Keratinocyte (primary cell): ENCODE data around the gene CDC20B.

Source experiments
- CTCF ChIP-seq, 3 experiments: IDR thresholded peaks in 1 of 3; conservative IDR thresholded peaks in 1 of 3; optimal IDR thresholded peaks in 1 of 3; 2 replicates in 2 of 3; 3 replicates in 1 of 3; pipeline versions ENCODE3 to v1.5.1; 2011; ENCODE audit warnings: low read length in 3 of 3, mild to moderate bottlenecking in 3 of 3, moderate library complexity in 2 of 3, control low read depth in 1 of 3, inconsistent platforms in 1 of 3; ENCODE audit not compliant: insufficient read depth in 2 of 3; ENCODE audit errors: extremely low read depth in 1 of 3
- EZH2 ChIP-seq: IDR thresholded peaks from one replicate; pipeline ENCODE4 v1.6.1; 2012; ENCODE audit warnings: inconsistent platforms, mild to moderate bottlenecking, low read length, moderate library complexity

GRCh38 chr5:55096182-55096581, 76.8 kb downstream of the CDC20B start:
- TF ChIP-seq EZH2: no peak
- no peak for TF ChIP-seq CTCF (optimal IDR thresholded peaks at IDR 0.05 in 1 of 3, IDR thresholded peaks at IDR 0.05 in 1 of 3, conservative IDR thresholded peaks at IDR 0.05 in 1 of 3; ENCODE audit: extremely low read depth in 1 of 3, insufficient read depth in 2 of 3, low read length in 3 of 3)
